Activated CD4-positive, alpha-beta memory T cell treated with anti-CD3 and anti-CD28 coated beads, Interleukin-2, amount 10 ng/mL, durations not matched to agents 7 days and 5 days (primary cell): Measurements from ENCODE around the gene EIPR1. TPM values are rescaled to one million over a fixed set of nuclear protein-coding genes. Genes with fewer than 3 reads are reported as not detected.
"Not testable (repeated sequence)": the region's sequence is repeated elsewhere in the genome, so short reads cannot be mapped to it uniquely, and the experiment has no call there.

Experiments used
- CTCF ChIA-PET: fragments of 350-600 bp; sonication (Branson Sonifier 250); formaldehyde crosslinking; loops from one replicate; lab custom pipeline; 2021; ENCODE audit warnings: antibody characterized with exemption, inconsistent platforms; lab: Charles Lee
- POLR2A ChIA-PET: fragments of 350-600 bp; sonication (Branson Sonifier 250); formaldehyde crosslinking; loops from one replicate; lab custom pipeline; 2021; ENCODE audit warnings: antibody characterized with exemption; lab: Charles Lee
- DNase-seq: peaks from one replicate; pipeline ENCODE4 v3.0.0-alpha.2; 2020
- H3K27ac Mint-ChIP-seq: one replicate; pipeline ENCODE4 v1.8.0; 2021; ENCODE audit warnings: mild to moderate bottlenecking, mixed read lengths
- H3K27me3 Mint-ChIP-seq: one replicate; pipeline ENCODE4 v1.8.0; 2021; ENCODE audit warnings: mixed read lengths
- H3K36me3 Mint-ChIP-seq: one replicate; pipeline ENCODE4 v1.8.0; 2021; ENCODE audit warnings: low read depth, mixed read lengths
- H3K4me1 Mint-ChIP-seq: one replicate; pipeline ENCODE4 v1.8.0; 2021; ENCODE audit warnings: mixed read lengths
- H3K4me3 Mint-ChIP-seq: one replicate; pipeline ENCODE4 v1.8.0; 2021; ENCODE audit warnings: mild to moderate bottlenecking, mixed read lengths
- H3K9me3 Mint-ChIP-seq: one replicate; pipeline ENCODE4 v1.8.0; 2021; ENCODE audit warnings: mixed read lengths
- total RNA-seq, 2 experiments: library from RNA; stranded (reverse); gene quantifications; one replicate each; pipeline ENCODE4 v1.2.3, GENCODE V29; 2021

The EIPR1 gene
- total RNA-seq, 2 experiments from 2014 or later = 34.3 to 36.1 TPM

GRCh38 chr2:3200420-3200939, 177.1 kb downstream of the EIPR1 start:
- CTCF ChIA-PET = no interaction called here
- Mint-ChIP-seq H3K4me1 (peaks cover 21% of the 10 kb centered on the region), H3K27me3 (no peaks in the 10 kb centered on the region), H3K36me3 (peaks cover 4% of the 10 kb centered on the region), H3K27ac (no peak overlapping the region), H3K4me3 (no peak overlapping the region), H3K9me3 (no peaks in the 10 kb centered on the region)
- POLR2A ChIA-PET = no interaction called here
- no peak for DNase-seq

DNA sequence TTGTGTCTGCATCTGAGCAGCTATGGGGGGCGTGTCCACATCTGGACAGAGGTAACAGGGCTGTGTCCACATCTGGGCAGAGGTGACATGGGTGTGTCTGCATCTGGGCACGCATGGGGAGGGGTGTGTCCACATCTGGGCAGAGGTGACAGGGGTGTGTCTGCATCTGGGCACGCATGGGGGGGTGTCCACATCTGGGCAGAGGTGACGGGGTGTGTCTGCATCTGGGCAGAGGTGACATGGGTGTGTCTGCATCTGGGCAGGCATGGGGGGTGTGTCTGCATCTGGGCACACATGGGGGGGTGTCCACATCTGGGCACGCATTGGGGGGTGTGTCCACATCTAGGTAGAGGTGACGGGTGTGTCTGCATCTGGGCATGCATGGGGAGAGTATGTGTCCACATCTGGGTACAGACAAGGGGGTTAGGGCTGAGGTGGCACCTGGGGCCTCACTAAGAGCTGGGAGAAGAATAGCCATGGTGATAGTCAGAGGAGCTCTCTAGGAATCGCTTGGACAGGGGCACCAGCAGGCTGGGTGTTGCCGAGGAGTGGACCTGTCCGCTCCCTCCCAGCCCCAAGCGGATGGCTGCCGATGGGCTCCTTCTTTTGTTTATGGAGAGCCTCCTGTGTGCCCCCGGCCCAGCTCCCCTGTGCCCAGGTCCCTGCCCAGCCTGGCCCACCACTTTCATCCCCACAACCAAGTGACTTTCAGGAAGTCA, 177.8 kb downstream of the EIPR1 start:
- peaks cover 9% of the 10 kb centered on the region for H3K36me3 Mint-ChIP-seq
- ChIA-PET CTCF (no interaction called here), POLR2A (no interaction called here)
- no peaks in the 10 kb centered on the region for H3K9me3 Mint-ChIP-seq
- peak overlapping the region; percentile 56 for H3K27ac Mint-ChIP-seq
- DNase-seq = no peak
- H3K27me3 Mint-ChIP-seq = no peaks in the 10 kb centered on the region
- no peak overlapping the region for H3K4me3 Mint-ChIP-seq
- H3K4me1 Mint-ChIP-seq = peaks cover 21% of the 10 kb centered on the region

DNA sequence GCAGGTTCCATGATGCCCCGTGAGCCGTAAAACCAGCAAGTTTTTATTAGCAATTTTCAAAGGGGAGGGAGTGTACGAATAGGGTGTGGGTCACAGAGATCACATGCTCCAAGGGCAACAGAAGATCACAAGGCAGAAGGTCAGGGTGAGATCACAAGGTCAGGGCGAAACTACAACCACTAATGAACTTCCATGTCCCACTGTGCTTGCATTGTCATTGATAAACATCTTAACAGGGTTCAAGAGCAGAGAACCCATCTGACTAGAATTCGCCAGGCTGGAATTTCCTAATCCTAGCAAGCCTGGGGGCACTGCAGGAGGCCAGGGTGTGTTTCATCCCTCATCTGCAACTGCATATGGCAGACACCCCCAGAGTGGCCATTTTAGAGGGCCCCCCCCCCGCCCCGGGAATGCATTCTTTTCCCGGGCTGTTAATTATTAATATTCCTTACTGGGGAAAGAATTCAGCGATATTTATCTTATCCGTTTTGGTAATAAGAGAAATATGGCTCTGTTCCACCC, 178.9 kb downstream of the EIPR1 start:
- peaks cover 21% of the 10 kb centered on the region for H3K4me1 Mint-ChIP-seq
- H3K27ac Mint-ChIP-seq, DNase-seq, H3K9me3 Mint-ChIP-seq, CTCF ChIA-PET, H3K4me3 Mint-ChIP-seq, H3K27me3 Mint-ChIP-seq, H3K36me3 Mint-ChIP-seq, POLR2A ChIA-PET: not testable (repeated sequence)

GRCh38 chr2:3198119-3198518, 179.5 kb downstream of the EIPR1 start:
- Mint-ChIP-seq H3K27me3 (no peaks in the 10 kb centered on the region), H3K36me3 (peaks cover 9% of the 10 kb centered on the region), H3K4me3 (peak overlapping the region; percentile 30), H3K9me3 (no peaks in the 10 kb centered on the region), H3K4me1 (peaks cover 21% of the 10 kb centered on the region), H3K27ac (no peak overlapping the region)
- POLR2A ChIA-PET = no interaction called here
- CTCF ChIA-PET = no interaction called here
- DNase-seq = peak; percentile 26

- H3K4me3 Mint-ChIP-seq = no peak overlapping the region
- H3K36me3 Mint-ChIP-seq = peaks cover 14% of the 10 kb centered on the region
- no peak overlapping the region for H3K27ac Mint-ChIP-seq
- H3K4me1 Mint-ChIP-seq = peaks cover 21% of the 10 kb centered on the region
- ChIA-PET POLR2A (no interaction called here), CTCF (no interaction called here)
- H3K27me3 Mint-ChIP-seq = no peaks in the 10 kb centered on the region
- no peak for DNase-seq
- no peaks in the 10 kb centered on the region for H3K9me3 Mint-ChIP-seq
Measured at GRCh38 chr2:3197308-3197707, 180.3 kb downstream of the EIPR1 start.

- Mint-ChIP-seq H3K27me3 (no peaks in the 10 kb centered on the region), H3K4me1 (peaks cover 21% of the 10 kb centered on the region), H3K36me3 (peaks cover 14% of the 10 kb centered on the region), H3K4me3 (no peak overlapping the region), H3K9me3 (no peaks in the 10 kb centered on the region), H3K27ac (no peak overlapping the region)
- ChIA-PET POLR2A (no interaction called here), CTCF (no interaction called here)
- no peak for DNase-seq
Measured at GRCh38 chr2:3196716-3197115, 180.9 kb downstream of the EIPR1 start.

DNA sequence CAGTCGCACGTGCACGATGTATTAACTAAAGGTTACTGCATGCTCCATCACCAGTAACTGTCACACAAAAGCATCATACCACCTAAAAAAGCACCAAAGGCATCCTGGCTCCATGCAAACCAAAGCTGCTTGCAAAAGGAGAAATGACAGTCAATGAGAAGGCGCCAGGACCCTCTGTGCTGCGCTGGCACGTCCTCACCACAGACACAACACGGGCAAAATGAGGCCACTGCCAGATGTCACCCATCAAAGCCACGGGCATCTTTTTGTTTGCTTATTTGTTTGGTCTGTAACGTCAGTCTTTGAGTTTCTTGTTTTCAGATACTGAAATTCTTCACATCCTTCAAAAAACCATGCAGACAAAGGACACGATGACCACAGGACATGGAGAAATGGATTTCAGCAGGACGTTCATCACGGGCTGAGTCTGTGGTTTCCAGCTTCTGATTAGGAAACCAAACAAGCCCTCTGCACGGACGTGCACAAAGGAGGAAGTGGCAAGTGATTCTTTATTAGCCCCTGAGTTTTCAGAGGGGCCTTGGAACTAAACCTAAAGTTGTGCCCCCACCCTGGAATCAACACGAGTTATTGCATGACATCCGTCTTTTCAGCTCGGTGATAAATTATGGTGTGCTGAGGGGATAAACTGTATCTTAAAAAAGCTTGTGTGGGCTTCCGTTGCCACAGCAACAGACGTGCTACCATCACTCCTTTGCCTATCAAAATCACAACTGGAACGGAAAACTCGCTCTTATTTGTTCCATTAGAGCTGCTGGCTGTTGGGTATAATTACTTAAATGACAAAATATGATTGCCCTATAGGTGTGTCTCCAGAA, 181.8 kb downstream of the EIPR1 start:
- CTCF ChIA-PET = no interaction called here
- H3K27ac Mint-ChIP-seq = no peak overlapping the region
- peaks cover 20% of the 10 kb centered on the region for H3K4me1 Mint-ChIP-seq
- POLR2A ChIA-PET = no interaction called here
- DNase-seq = no peak
- peaks cover 10% of the 10 kb centered on the region for H3K36me3 Mint-ChIP-seq
- H3K9me3 Mint-ChIP-seq = no peaks in the 10 kb centered on the region
- H3K4me3 Mint-ChIP-seq = no peak overlapping the region
- H3K27me3 Mint-ChIP-seq = no peaks in the 10 kb centered on the region

DNA sequence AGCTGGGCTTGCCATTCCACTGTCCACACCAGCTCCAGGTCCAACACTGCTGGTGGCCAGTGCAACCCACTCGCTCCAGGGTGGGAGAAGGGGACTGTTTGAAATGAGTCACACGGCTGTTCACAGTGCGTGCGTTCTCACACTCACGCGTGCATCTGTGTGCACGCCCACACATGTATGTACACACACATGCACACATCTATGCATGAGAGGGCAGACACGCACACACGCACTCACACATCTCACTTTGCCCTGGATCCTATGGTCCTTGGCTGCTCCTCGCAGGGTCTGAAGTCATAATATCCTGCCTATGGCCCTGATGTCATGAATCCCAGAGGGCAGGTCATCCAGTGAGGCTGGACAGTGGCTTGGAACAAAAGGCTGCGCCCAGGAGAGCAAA, 182.8 kb downstream of the EIPR1 start:
- DNase-seq = no peak
- ChIA-PET POLR2A (no interaction called here), CTCF (no interaction called here)
- H3K27me3 Mint-ChIP-seq = no peaks in the 10 kb centered on the region
- H3K4me1 Mint-ChIP-seq = peaks cover 16% of the 10 kb centered on the region
- H3K4me3 Mint-ChIP-seq = no peak overlapping the region
- H3K36me3 Mint-ChIP-seq = peaks cover 10% of the 10 kb centered on the region
- no peaks in the 10 kb centered on the region for H3K9me3 Mint-ChIP-seq
- no peak overlapping the region for H3K27ac Mint-ChIP-seq

DNA sequence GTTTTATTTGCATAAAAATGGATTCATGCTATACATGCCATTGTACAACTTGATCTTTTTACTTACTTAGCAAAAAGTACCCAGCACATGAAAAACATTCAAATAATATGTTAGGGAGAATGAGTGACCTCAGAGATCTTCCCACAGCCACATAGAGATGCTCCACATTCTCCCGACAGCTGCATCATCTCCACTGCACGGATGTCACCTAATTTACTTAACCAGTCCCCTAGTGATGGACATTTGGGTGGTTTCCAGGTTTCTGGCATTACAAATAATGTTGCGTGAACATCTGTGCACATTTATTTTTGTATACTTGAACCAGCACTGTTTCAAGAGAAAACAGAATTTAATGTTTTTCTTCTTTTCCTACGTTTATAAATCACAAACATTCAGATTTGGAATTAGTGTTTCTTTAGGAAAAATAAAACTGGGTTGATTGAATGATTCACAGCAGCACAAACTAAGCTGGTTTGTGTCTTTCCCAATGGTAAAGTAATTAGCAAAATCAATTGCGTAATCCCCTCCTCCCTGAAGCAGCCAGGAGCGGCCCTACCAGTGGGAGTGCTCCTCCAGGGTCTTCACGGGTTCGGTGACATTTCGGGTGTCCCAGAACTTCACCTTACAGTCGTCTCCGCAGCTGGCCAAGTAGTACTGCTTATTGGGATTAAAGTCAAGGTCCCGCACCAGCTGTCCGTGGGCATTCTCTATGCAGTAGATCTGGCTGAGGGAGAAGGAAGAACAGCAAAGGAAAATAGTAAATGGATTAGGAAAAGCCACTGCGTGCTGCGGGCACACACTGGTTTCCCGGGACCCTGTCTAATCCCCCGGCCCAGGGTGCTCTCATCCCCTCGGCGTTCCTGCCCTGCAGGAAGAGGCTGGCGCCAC, 183.9 kb downstream of the EIPR1 start:
- Mint-ChIP-seq H3K4me3 (no peak overlapping the region), H3K27ac (no peak overlapping the region), H3K9me3 (no peaks in the 10 kb centered on the region), H3K36me3 (peaks cover 10% of the 10 kb centered on the region), H3K4me1 (peaks cover 6% of the 10 kb centered on the region), H3K27me3 (no peaks in the 10 kb centered on the region)
- ChIA-PET POLR2A (no interaction called here), CTCF (no interaction called here)
- DNase-seq = no peak

DNA sequence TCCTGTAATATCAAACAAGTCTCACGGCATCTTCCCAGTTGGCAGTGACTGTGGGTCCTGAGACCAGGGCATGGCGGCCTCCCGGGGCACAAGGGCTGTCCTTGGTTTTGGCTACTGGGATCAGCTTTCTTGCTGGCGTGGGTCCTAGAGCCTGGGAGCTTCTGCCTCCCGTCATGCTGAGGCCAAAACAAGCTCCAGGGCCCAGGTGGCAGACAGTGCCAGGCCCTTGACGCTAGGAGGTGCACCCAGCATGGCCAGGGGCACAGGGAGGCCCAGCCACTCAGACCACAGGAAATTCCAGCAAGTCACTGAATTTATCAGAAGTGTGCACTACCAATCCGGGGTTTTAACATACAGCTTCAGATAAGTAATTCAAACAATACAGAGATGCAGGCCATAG, 184.7 kb downstream of the EIPR1 start:
- POLR2A ChIA-PET = no interaction called here
- Mint-ChIP-seq H3K9me3 (no peaks in the 10 kb centered on the region), H3K4me1 (no peaks in the 10 kb centered on the region), H3K27ac (no peak overlapping the region), H3K4me3 (no peak overlapping the region), H3K36me3 (peaks cover 10% of the 10 kb centered on the region), H3K27me3 (no peaks in the 10 kb centered on the region)
- CTCF ChIA-PET = no interaction called here
- DNase-seq = no peak

DNA sequence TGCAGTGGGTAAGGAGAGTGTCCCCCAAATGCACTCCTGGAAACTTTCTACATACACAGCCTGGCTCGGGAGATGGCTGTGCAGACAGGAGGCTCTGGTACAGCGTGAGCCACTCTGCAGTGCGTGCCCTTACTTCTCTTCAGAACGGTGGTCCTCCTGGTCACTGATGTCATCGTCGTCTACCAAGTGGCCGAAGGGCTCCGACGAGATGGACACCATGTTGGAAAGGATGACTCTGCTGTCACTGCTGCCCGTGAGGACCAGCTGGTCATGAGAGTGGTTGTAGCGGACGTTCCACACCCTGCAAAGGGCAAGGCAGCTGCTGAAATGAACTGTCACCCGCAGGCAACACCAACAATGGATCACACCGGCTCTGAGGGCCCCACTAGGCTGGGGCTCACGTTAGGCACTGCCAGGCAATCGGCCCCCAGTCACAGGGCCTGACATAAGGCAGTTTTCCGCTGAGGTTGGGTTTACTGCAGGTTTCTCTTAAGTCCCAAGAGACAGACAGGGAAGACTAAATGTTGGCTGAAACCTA, 185.3 kb downstream of the EIPR1 start:
- DNase-seq = no peak
- H3K4me3 Mint-ChIP-seq = no peak overlapping the region
- H3K27ac Mint-ChIP-seq = no peak overlapping the region
- ChIA-PET POLR2A (no interaction called here), CTCF (interaction anchor here (0.6 kb wide), 1 partner anchor 538 kb away, joined by 3 read pairs; no protein-coding TSS in a partner anchor)
- no peaks in the 10 kb centered on the region for H3K4me1 Mint-ChIP-seq
- peaks cover 10% of the 10 kb centered on the region for H3K36me3 Mint-ChIP-seq
- H3K27me3 Mint-ChIP-seq = no peaks in the 10 kb centered on the region
- H3K9me3 Mint-ChIP-seq = no peaks in the 10 kb centered on the region

DNA sequence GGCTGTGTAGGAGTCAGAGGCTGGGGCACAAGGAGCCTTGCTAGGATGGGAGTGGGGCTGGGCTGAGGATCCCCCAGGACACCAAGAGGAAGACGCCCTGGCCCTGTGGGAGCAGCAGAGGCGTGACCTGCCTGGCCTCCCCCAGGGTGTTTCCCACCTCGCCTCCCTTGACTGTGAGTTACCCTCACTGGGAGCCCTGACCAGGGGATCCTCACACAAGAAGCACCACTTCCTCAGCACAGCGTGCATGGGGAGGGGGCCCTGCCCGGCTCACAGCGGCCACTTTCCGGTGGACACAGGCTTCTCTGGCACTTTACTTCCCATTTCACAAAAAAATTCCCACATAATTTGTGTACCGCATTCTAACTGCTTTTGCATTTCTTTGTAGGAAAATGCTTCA, 187.7 kb downstream of the EIPR1 start:
- ChIA-PET CTCF (no interaction called here), POLR2A (no interaction called here)
- Mint-ChIP-seq H3K4me1 (no peaks in the 10 kb centered on the region), H3K4me3 (no peak overlapping the region), H3K27me3 (no peaks in the 10 kb centered on the region), H3K27ac (no peak overlapping the region), H3K9me3 (no peaks in the 10 kb centered on the region), H3K36me3 (peaks cover 10% of the 10 kb centered on the region)
- DNase-seq = no peak
